Loucy (cell line): Measurements from ENCODE around the gene SORCS2.

Experiments
- H2AFZ ChIP-seq: fragments of 200-600 bp; sonication (generic); 2 replicates; pipeline ENCODE4 v1.6.0; 2016; ENCODE audit warnings: antibody characterized with exemption, mild to moderate bottlenecking, low read length, moderate library complexity
- H3F3A ChIP-seq: fragments of 200-600 bp; 2 replicates; pipeline ENCODE4 v1.6.0; 2016; ENCODE audit warnings: antibody characterized with exemption, low read depth, mild to moderate bottlenecking
- H3K27me3 ChIP-seq: fragments of 200-600 bp; sonication (generic); 2 replicates; pipeline ENCODE4 v1.6.1; 2014; ENCODE audit warnings: low read length, mild to moderate bottlenecking; ENCODE audit not compliant: insufficient read depth, poor library complexity, severe bottlenecking
- H3K36me3 ChIP-seq: fragments of 200-600 bp; sonication (generic); 2 replicates; pipeline ENCODE4 v1.6.1; 2016; ENCODE audit warnings: low read length; ENCODE audit not compliant: insufficient read depth
- H3K4me1 ChIP-seq: fragments of 200-600 bp; sonication (generic); 2 replicates; pipeline ENCODE4 v1.5.1; 2014; ENCODE audit warnings: low read length, mild to moderate bottlenecking; ENCODE audit not compliant: insufficient read depth, poor library complexity, severe bottlenecking
- H3K4me2 ChIP-seq: fragments of 200-600 bp; sonication (generic); 2 replicates; pipeline ENCODE4 v1.6.0; 2014; ENCODE audit warnings: antibody characterized with exemption, low read length, low read depth, mild to moderate bottlenecking; ENCODE audit not compliant: poor library complexity, severe bottlenecking
- H3K4me3 ChIP-seq: fragments of 200-600 bp; sonication (generic); 2 replicates; pipeline ENCODE4 v1.5.1; 2014; ENCODE audit warnings: low read length, mild to moderate bottlenecking, mixed read lengths; ENCODE audit not compliant: poor library complexity, severe bottlenecking
- H3K79me2 ChIP-seq: fragments of 200-600 bp; sonication (generic); 2 replicates; pipeline ENCODE4 v1.6.1; 2014; ENCODE audit warnings: low read length; ENCODE audit not compliant: insufficient read depth
- H3K9ac ChIP-seq: fragments of 200-600 bp; sonication (generic); 2 replicates; pipeline ENCODE4 v1.6.0; 2014; ENCODE audit warnings: mild to moderate bottlenecking, low read depth, low read length, moderate library complexity; ENCODE audit not compliant: poor library complexity, severe bottlenecking
- H3K9me2 ChIP-seq: fragments of 200-600 bp; sonication (generic); replicated peaks from 2 replicates; pipeline ENCODE4 v1.6.1; 2016; ENCODE audit warnings: low read depth, low read length, mixed read lengths
- H3K9me3 ChIP-seq: fragments of 200-600 bp; sonication (generic); 2 replicates; pipeline ENCODE4 v1.6.1; 2014; ENCODE audit warnings: mild to moderate bottlenecking, antibody characterized with exemption, low read length, low read depth; ENCODE audit not compliant: insufficient read depth
- H4K20me1 ChIP-seq: fragments of 200-600 bp; sonication (generic); 2 replicates; pipeline ENCODE4 v1.6.0; 2014; ENCODE audit warnings: antibody characterized with exemption, low read length, mild to moderate bottlenecking; ENCODE audit not compliant: insufficient read depth, poor library complexity, severe bottlenecking
- EZH2phosphoT487 ChIP-seq: fragments of 200-600 bp; IDR thresholded peaks from 2 replicates; pipeline ENCODE4 v1.6.1; 2018; ENCODE audit warnings: antibody characterized with exemption, mild to moderate bottlenecking, moderate library complexity, borderline replicate concordance
- TF ChIP-seq, protein P1 (sequence below): fragments of 200-600 bp; sonication (generic); conservative IDR thresholded peaks from 2 replicates; pipeline ENCODE4 v1.5.1; 2014; ENCODE audit warnings: mild to moderate bottlenecking, antibody characterized with exemption, low read length

Gene SORCS2

DNA sequence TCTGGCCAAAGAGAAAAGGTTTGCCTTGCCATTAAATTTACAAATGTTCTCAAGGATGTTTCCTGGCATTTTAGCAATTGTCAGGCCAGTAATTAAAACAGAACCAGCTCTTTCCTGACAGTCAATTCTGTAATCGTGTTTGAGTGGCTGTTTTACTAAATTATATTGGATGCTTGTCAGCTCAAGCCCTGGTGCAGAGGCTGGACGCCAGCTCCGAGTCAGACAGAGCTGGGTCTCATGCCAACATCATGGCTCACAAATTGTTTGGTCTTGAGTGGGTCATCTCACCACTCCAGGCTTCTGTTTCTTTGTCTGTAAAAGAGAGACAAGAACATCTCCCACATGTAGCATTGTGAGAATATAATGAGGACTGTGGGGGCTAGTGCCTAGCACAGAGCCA lies 432.7 kb downstream of the SORCS2 start:
- Histone ChIP-seq H4K20me1 (no peaks in the 10 kb centered on the region), H3K9ac (no peak overlapping the region), H3K4me3 (no peak overlapping the region), H3K27me3 (no peaks in the 10 kb centered on the region), H3K9me2 (no peaks in the 10 kb centered on the region), H3K79me2 (no peaks in the 10 kb centered on the region), H2AFZ (no peak overlapping the region), H3K36me3 (no peaks in the 10 kb centered on the region), H3K4me2 (no peak overlapping the region), H3K4me1 (no peaks in the 10 kb centered on the region), H3K9me3 (peaks cover 5% of the 10 kb centered on the region; the same call in 1 of the 2 replicates), H3F3A (no peaks in the 10 kb centered on the region)
- TF ChIP-seq EZH2phosphoT487: no peak
- TF ChIP-seq, protein P1, sequence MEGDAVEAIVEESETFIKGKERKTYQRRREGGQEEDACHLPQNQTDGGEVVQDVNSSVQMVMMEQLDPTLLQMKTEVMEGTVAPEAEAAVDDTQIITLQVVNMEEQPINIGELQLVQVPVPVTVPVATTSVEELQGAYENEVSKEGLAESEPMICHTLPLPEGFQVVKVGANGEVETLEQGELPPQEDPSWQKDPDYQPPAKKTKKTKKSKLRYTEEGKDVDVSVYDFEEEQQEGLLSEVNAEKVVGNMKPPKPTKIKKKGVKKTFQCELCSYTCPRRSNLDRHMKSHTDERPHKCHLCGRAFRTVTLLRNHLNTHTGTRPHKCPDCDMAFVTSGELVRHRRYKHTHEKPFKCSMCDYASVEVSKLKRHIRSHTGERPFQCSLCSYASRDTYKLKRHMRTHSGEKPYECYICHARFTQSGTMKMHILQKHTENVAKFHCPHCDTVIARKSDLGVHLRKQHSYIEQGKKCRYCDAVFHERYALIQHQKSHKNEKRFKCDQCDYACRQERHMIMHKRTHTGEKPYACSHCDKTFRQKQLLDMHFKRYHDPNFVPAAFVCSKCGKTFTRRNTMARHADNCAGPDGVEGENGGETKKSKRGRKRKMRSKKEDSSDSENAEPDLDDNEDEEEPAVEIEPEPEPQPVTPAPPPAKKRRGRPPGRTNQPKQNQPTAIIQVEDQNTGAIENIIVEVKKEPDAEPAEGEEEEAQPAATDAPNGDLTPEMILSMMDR: no peak

DNA sequence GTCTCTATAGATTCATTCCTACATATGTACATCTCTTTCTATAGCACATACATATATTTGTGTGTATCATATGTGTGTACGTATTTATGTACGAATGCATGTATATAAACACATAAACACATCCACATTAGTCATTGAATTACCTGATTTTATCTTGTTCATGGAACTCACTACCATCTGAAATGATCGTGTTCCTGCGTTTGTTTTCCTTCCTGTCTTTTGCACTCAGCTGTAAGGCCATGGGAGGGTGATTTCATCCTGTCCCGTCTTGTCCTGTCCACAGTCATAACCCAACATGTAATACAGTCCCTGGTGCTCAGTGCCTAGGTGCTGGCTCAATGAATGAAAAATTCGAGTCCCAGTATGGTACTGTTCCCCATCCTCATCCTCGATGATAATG lies 434.2 kb downstream of the SORCS2 start:
- H3K9ac ChIP-seq: no peak overlapping the region
- no peak for TF ChIP-seq EZH2phosphoT487
- TF ChIP-seq, protein P1: no peak
- no peak overlapping the region for H3K4me2 ChIP-seq
- no peak overlapping the region for H3K4me3 ChIP-seq
- no peaks in the 10 kb centered on the region for H3F3A ChIP-seq
- H3K36me3 ChIP-seq: no peaks in the 10 kb centered on the region
- H3K9me2 ChIP-seq: no peaks in the 10 kb centered on the region
- H3K4me1 ChIP-seq: no peaks in the 10 kb centered on the region
- H3K27me3 ChIP-seq: no peaks in the 10 kb centered on the region
- no peaks in the 10 kb centered on the region for H3K79me2 ChIP-seq
- H2AFZ ChIP-seq: no peak overlapping the region
- H3K9me3 ChIP-seq: peaks cover 7% of the 10 kb centered on the region; the same call in 1 of the 2 replicates
- H4K20me1 ChIP-seq: no peaks in the 10 kb centered on the region

GRCh38 chr4:7627251-7628250 lies 435.2 kb downstream of the SORCS2 start:
- H3F3A ChIP-seq: no peaks in the 10 kb centered on the region
- no peaks in the 10 kb centered on the region for H4K20me1 ChIP-seq
- no peaks in the 10 kb centered on the region for H3K36me3 ChIP-seq
- peaks cover 7% of the 10 kb centered on the region; the same call in 1 of the 2 replicates for H3K9me3 ChIP-seq
- H3K4me2 ChIP-seq: no peak overlapping the region
- no peak overlapping the region for H3K9ac ChIP-seq
- no peaks in the 10 kb centered on the region for H3K9me2 ChIP-seq
- no peaks in the 10 kb centered on the region for H3K27me3 ChIP-seq
- no peak overlapping the region for H2AFZ ChIP-seq
- no peak for TF ChIP-seq EZH2phosphoT487
- TF ChIP-seq, protein P1: no peak
- H3K4me3 ChIP-seq: no peak overlapping the region
- H3K79me2 ChIP-seq: no peaks in the 10 kb centered on the region
- no peaks in the 10 kb centered on the region for H3K4me1 ChIP-seq
